GM19328 (cell line): ENCODE measurements around the gene ZSCAN18.

Source experiments
- ATAC-seq: cut with Tn5 transposase; IDR thresholded peaks from one replicate; pipeline ENCODE4 v1.9.1; 2021; ENCODE audit warnings: mild to moderate bottlenecking, moderate library complexity; ENCODE audit not compliant: unreplicated experiment

The ZSCAN18 gene

DNA sequence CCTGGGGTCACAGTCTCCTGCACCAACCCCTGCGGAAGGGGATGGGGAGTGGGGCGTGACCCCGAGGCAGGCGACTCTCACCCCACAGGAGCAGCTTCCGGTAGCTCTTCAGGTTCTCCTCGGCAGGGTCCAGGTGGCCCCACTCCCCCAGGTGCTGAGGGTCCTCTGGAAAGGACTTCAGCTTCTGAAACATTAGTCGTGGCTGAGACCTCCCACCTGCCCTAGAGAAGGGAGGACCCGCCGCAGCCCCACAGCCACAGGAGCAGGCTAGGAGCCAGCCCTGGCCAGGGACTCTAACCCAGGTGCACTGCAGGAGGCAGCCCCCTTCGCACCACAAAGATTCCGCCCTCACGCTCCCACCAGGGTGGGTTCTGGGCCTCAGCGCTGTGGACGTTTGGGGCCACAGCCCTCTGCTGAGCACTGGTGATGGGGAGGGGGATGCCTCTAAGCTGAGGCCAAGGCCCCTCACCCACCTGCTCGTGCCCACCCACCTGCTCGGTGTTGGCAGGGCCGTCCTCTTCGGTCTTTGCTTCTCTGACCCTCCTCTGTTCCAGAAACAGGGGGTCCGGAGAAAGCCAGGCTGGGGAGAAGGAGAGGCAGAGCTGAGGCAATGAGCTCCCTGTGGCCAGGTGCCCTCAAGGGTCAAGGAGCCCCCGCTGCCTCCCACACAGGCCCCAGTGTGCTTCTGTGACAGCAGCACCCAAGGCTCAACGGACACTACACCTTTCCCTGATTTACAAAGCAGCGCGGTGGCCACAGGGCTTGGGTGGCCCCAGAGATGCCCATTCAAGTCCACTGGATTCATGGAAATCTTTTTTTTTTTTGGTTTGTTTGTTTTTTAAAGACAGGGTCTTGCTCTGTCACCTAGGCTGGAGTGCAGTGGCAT lies 11.0 kb downstream of the ZSCAN18 start:
- ATAC-seq: no peak

DNA sequence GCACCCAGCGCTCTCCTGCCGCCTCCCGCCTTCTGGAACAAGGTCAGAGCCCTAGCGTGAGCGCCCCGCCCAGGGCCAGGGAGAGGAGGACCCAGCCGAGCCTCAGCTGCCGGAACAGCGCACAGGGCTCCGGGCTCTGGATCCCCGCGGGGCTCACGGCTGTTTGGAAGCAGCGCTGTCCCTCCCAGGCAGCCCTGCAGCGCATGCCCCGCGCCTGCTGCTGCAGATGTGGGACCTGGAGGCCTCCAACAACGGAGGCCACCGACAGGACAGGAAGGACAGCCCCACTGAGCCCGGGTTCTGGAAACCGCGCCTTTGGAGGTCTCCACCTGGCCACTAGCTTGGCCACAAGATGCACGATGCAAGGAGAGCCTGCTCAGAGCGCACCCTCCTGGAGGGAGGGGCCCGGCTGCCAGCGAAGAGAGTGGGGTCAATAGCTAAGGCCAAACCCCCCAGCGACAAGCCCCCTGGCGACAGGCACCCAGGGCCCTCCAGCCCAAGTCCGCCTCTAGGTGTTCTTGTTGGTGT lies 12.6 kb downstream of the ZSCAN18 start:
- no peak for ATAC-seq

DNA sequence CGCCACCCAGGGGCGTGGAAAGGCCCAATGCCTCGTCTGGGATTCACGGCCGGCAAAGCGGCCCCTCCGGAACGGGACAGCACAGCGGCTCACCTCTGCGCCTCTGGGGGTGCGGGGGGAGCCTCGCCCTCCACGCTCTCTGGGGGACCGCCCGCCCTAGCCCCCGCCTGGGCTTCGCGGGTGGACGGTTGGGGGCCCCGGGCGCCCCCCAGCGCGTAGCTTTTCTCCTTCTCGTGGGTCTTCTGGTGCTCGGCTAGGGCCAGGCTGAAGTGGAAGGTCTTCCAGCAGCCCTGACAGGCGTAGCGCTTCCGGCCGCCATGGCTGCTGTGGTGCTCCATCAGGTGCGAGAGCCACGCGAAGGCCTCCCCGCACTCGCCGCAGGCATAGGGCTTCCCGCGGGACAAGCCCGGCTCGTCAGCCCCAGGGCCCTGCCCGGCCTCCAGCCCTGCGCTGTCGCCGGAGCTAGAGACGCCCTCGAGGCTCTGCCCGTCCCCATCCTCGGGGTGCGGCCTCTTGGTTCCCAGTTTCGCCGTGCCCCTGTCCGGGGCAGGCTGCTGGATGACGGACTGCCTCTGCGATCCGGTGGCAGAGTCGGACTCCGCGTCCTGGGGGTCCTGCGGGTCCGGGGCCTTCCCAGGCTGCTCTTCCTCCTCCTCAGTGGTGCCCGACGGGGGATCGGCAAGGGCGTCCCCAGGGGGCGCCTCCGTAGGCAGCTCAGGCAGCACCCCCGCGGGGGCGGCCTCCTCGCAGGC lies 13.3 kb downstream of the ZSCAN18 start:
- ATAC-seq: no peak

DNA sequence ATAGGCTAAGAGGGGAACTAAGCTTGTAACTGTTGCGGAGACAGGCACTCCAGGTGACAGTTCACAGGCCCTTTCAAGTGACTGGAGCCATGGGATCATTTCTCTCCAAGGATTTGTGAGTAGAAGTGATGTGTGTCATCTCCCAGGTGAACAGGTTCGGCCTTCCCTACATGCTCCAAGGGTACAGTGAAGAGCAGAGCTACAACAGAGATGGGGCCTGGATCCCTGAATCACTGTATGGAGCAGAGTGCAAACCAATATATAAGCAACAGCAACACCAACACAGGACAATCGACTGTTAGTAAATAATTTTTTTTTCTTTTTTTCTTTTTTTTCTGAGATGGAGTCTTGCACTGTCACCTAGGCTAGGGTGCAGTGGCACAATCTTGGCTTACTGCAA lies 15.0 kb downstream of the ZSCAN18 start:
- ATAC-seq: no peak

DNA sequence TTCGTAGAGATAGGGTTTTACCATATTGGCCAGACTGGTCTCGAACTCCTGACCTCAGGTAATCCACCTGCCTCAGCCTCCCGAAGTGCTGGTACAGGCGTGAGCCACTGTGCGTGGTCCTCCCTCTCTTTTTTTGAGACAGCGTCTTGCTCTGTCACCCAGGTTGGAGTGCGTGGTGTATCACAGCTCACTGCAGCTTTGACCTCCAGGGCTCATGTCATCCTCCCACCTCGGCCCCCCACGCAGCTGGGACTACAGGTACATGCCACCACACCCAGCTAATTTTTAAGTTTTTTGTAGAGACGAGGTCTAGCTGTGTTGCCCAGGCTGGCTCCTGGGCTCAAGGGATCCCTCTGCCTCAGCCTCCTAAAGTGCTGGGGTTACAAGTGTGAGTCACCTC lies 18.2 kb downstream of the ZSCAN18 start:
- ATAC-seq: no peak

DNA sequence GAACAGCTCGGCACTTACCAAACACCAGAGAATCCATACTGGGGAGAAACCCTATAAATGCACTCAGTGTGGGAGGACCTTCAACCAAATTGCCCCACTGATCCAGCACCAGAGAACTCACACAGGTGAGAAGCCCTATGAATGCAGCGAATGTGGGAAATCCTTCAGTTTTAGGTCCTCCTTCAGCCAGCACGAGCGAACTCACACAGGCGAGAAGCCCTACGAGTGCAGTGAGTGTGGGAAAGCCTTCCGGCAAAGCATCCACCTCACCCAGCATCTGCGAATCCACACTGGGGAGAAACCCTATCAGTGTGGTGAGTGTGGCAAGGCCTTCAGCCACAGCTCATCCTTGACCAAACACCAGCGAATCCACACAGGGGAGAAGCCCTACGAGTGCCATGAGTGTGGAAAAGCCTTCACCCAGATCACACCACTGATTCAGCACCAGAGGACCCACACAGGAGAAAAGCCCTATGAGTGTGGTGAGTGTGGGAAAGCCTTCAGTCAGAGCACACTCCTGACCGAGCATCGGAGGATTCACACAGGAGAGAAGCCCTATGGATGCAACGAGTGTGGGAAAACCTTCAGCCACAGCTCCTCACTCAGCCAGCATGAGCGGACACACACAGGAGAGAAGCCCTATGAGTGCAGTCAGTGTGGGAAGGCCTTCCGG lies 30.7 kb downstream of the ZSCAN18 start:
- ATAC-seq: no peak

DNA sequence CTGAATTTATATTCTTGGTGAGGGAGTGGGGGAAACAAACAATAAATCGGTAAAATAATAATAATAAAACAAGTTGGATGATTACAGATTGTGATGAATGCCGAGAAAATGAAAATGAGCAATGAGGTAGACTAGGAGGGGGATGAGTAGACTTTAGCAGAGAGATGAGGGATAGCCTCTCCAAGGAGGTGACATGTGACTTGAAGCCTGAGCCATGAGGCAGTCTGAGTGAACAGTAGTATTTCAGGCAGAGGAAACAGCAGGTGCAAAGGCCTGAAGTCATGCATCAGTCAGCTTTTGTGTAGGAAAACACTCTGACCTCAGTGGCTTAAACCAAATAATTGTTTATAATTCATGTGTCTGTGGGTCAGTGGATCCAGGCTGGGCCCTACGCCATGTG lies 34.3 kb downstream of the ZSCAN18 start:
- no peak for ATAC-seq

DNA sequence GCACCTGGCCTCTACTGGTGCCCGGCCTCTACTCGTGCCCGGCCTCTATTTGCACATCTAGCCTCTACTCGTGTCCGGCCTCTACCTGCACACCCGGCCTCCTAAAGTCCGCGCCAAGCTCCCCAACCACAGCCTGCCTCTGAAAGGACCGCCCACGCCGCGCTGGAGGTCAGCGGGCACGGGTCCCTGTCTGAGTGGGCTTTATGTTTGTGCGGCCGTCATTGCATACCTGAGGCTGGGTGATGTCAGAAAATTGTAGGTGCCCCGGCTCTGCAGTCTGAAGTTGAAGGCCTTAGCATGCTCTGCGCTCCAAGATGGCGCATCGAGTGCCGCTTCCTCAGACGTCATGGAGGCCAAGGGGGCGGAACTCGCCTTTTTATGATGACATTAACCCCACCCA lies 37.8 kb downstream of the ZSCAN18 start:
- ATAC-seq: no peak

DNA sequence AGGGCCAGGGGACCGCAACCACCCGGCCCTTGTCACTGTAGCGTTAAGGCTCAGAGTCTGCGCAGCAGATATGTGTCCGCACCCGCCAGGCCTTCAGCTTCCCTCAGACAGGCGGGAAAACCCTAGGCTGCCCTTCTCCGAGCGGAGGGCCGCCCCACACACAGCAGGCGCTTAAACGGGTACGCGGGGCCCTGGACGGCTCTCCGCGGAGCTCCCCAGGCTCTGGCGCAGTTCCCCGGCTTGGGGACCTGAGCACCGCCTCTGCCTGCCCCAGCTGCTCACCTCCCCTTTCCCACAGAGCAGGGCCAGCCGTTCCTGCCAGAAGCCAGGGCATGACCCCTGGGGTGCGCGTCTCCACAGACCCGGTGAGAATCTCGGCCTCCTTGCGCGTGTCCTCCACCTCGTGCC lies 38.4 kb downstream of the ZSCAN18 start:
- ATAC-seq: no peak

DNA sequence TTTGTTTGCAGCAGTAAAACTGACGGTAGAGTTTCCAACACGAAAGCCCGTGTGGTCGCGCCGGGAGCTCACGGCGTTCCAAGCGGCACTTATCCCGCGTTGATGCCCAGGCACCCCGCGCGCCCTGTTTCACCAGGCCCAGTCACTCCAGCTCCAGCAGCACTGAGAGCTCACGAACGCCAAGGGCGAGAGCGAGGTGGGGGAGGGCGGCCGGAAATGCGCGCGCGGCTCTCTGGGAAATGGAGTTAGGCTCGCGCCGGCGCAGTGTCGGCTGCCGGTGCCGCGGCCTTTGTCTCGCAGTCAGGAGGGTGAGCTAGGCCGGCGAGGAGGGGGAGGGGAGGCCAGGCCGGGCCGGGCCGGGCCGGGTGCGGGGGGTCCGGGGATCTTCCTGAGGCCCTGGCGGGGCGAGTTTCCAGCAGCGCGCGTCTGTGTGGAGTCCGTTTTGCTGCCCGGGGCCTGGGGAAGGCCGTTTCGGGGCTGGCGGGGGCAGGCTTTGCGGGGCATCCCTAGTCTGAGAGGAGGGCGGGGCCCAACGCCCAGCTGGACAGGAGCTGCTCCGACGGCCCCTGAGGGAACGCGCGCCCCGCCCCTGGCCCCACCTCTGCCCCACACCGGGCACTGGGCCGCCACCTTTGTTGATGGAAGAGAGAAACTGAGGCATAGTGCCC lies 38.9 kb downstream of the ZSCAN18 start, which contains the start of gene ZNF135:
Gene ZNF135, plus strand, starts transcription at position 280 of the 668 bp plus-strand sequence. CDS start 721 bp downstream, outside the sequence.
- ATAC-seq: no peak

DNA sequence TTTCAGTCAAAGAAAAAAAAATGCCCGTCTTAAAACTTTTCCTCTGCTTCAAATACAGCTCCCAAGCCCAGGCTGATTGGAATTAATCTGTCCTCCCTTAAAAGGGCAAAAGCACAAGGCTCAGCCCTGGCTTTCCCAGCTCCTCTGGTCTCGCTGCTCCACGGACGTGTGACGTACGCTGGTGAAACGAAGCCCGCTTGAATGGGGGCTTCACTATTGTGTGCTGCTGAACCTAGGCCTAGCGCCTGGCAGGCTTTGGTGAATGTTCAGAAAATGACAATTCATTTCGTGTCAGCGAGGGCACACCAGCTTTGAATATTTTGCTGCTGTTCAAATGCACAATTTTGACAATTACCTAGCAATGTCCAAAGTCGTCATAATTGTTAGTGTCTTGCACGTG lies 39.6 kb downstream of the ZSCAN18 start:
- no peak for ATAC-seq

DNA sequence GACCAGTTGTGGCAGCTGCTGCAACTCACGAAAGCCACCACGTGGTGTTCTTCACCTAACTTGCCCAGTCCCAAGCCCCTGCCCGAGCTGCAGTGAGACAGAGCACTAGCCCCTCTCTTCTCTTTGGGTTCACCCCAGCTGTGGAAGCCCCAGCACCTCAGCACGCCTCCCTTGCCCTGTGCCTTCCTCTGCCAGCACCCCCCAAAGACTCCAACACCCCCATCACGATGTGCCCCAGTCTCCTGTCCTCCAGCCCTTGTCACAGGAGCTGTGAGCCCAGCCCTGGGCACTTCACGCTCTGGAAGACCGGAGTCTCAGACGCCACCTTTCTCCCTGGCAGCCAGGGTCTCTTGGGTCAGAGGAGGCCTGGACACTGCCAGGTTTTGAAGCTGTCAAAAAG lies 41.2 kb downstream of the ZSCAN18 start:
- no peak for ATAC-seq

DNA sequence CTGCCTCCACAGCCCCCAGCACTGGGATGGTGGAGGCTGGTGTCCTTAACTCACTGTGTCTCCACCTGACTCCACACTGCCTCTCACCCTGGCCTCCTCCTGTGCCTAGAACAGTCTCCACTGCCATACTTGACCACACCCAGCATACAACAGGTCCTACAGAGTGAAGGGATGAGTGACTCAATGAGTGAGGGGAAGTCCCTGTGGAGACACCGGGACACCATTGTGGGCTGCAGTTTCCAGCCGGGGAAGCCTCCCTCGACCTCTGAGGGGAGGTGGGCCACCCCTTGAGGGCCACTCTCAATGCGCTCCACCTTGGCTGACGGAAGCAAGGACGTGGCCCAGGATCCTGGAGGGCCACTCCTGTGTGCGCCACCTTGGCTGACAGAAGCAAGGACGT lies 41.8 kb downstream of the ZSCAN18 start:
- ATAC-seq: no peak

DNA sequence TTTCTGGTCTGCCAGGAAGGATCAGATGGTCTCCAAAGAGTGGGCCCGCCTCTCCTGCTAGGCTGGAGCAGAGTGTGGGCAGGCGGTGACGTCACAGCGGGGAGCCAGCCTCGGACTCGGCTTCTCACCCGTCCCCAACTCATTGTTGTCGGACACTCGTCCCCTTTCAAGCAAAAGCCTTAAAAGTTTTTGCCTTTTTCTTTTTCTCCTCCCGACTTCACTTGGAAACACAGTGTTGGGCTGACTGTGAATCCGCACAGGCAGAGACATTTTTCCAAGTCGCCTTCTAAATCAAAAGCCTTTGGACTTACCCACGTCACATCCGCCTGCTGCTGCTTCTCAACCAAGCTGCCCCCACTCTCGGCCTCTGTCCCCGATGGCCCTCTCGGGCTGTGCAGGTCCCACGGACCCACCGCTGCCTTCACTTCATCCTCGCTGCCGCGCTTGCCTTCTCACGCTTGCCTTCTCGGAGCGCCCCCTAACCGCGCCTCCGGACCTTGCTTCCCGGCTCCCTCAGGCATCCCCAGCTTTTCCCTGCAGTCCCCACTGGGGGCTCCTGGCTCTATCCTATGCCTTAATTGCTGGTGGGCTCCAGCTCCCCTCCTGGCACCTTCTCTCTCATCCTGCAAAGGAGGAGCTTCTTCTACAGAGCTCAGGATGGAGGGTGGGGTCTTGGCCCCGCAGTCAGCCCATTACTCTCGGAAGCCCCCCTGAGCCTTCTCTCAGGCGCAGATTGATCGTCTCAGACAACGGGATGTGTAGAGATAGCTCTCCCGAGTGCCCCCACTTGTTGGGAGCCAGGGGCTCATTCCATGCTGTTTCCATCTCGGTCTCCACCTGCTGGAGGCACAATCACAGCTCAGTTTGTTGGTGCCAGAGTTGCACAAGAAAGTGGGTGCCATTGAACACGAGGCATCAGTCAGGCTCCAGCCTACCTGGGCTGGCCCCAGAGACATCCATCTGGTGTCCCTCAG lies 42.8 kb downstream of the ZSCAN18 start:
- ATAC-seq: no peak

DNA sequence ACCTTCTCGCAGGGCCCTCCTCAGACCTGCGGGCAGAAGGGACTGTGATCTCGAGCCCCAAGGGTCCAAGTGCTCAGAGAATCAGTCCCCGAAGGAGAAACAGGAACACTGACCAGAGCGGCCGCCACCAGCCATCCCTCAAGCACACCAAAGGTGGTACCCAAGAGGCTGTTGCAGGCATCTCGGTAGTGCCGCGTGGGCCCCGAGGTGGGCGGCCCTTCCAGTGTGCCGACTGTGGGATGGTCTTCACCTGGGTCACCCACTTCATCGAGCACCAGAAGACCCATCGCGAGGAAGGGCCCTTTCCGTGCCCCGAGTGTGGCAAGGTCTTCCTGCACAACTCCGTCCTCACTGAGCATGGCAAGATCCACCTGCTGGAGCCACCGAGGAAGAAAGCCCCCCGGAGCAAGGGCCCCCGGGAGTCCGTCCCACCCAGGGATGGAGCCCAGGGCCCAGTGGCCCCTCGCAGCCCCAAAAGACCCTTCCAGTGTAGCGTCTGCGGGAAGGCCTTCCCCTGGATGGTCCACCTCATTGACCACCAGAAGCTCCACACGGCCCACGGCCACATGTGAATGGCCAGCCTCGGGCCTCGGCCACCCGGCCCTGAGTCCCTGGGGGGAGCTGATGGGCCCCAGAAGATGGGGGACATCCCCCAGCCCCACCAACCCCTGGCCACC lies 44.4 kb downstream of the ZSCAN18 start:
- ATAC-seq: no peak

DNA sequence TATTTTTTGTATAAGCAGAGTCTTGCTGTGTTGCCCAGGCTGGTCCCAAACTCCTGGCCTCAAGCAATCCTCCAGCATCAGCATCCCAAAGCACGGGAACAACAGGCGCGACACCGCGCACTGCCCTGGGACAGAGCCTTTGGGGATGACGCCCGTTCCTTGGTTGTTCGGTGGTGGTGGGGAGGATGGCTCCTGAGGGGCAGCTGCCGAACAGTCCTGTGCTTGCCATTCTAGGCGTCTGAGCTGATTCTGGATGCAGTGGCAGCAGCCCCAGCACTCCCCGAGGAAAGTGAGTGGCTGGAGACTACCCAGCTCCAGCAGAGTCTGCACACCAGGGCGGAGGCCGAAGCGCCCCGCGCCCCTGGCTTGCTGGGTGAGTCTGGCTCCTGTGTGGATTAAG lies 45.8 kb downstream of the ZSCAN18 start:
- ATAC-seq: no peak

DNA sequence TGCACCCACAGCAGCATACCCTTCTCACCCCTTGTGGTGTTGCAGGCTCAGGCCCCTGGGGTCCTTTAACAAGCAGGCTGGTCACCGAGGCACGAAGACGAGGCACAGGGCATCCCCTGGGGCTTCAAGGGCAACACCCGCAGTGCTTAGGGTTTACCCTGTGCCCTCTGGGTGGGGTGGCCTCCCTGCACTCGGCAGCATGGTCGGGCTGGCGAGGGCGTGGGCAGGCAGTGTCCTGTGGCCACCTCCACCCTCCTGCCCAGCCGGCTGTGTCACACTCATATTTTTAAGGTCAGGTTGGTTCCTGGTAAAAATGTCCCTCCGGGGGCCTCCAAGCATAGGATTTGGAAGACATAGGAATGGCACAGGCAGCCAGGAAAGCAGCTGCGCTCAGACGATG lies 50.4 kb downstream of the ZSCAN18 start:
- no peak for ATAC-seq

DNA sequence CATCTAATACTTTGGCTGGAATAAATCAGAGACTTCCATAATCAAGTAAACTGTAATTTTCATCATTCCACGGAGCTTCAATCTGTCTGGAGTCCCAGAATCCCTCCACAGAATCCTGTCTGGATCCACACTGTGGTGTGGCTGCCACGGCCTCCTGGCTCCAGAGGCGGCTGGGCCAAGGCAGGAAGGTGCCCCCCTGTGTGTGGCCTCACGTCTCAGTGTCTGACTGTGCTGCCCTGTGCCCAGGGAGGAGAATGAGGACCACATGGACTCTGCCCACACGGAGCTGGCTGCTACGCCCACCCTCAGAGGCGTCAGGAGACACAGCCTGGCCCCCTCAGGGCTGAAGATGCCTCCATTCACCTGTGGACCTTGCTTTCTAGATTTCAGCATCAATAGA lies 51.2 kb downstream of the ZSCAN18 start:
- ATAC-seq: no peak

DNA sequence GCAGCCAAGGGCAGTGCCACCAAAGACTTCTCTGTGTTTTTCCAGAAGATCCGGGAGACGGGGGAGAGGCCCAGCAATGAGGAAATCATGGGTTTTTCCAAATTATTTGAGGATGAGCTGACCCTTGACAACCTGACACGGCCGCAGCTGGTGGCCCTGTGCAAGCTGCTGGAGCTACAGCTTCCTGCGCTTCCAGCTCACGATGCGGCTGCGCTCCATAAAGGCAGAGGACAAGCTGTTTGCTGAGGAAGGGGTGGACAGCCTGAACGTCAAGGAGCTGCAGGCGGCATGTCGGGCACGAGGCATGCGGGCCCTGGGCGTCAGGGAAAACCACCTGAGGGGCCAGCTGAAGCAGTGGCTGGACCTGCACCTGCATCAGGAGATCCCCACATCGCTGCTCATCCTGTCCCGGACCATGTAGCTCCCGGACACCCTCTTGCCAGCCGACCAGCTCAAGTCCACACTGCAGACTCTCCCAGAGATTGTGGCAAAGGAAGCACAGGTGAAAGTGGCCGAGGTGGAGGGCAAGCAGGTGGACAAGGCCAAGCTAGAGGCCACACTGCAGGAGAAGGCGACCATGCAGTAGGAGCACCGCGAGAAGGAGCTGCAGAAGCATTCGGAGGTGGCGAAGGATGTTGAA lies 52.5 kb downstream of the ZSCAN18 start:
- no peak for ATAC-seq
